GM19372 (cell line): ENCODE measurements around the gene ALDH18A1.

Experiments used
- ATAC-seq: cut with Tn5 transposase; IDR thresholded peaks from one replicate; pipeline ENCODE4 v1.9.1; 2021; ENCODE audit warnings: mild to moderate bottlenecking, low read depth, moderate library complexity; ENCODE audit not compliant: unreplicated experiment

The ALDH18A1 gene

GRCh38 chr10:95597788-95598187, 58.7 kb downstream of the ALDH18A1 start:
- ATAC-seq = no peak

GRCh38 chr10:95588025-95588424, 68.5 kb downstream of the ALDH18A1 start:
- no peak for ATAC-seq

GRCh38 chr10:95579835-95580535, 76.5 kb downstream of the ALDH18A1 start:
- ATAC-seq = no peak

- no peak for ATAC-seq
These were observed 77.2 kb downstream of the ALDH18A1 start for GRCh38 chr10:95579292-95579691.

GRCh38 chr10:95578619-95579018, 77.9 kb downstream of the ALDH18A1 start:
- no peak for ATAC-seq

GRCh38 chr10:95574649-95575365, 81.7 kb downstream of the ALDH18A1 start:
- no peak for ATAC-seq

- no peak for ATAC-seq
These were observed 82.4 kb downstream of the ALDH18A1 start for GRCh38 chr10:95573964-95574604.

GRCh38 chr10:95573527-95573926, 83.0 kb downstream of the ALDH18A1 start:
- ATAC-seq = no peak

- no peak for ATAC-seq
These were observed 84.2 kb downstream of the ALDH18A1 start for GRCh38 chr10:95572131-95572820.

GRCh38 chr10:95571390-95571789, 85.1 kb downstream of the ALDH18A1 start:
- no peak for ATAC-seq

- ATAC-seq = no peak
These were observed 87.1 kb downstream of the ALDH18A1 start for GRCh38 chr10:95569368-95569767.

- ATAC-seq = no peak
These were observed 88.4 kb downstream of the ALDH18A1 start for GRCh38 chr10:95567903-95568630.

- no peak for ATAC-seq
These were observed 90.4 kb downstream of the ALDH18A1 start for GRCh38 chr10:95566136-95566535.

GRCh38 chr10:95565336-95565735, 91.2 kb downstream of the ALDH18A1 start:
- ATAC-seq = no peak

GRCh38 chr10:95564291-95564690, 92.2 kb downstream of the ALDH18A1 start:
- ATAC-seq = no peak

- no peak for ATAC-seq
These were observed 94.1 kb downstream of the ALDH18A1 start for GRCh38 chr10:95562341-95562965.

GRCh38 chr10:95561864-95562177, 94.7 kb downstream of the ALDH18A1 start:
- no peak for ATAC-seq

- ATAC-seq = peak; percentile 100
These were observed 95.2 kb downstream of the ALDH18A1 start, which contains the start of gene SORBS1 for GRCh38 chr10:95561177-95561863. TSS of gene SORBS1 (minus strand) at chr10:95561371. CDS start at chr10:95441135, 120,236 bp downstream.
